ENCODE measurements around the gene MAPK6.
"Not testable (repeated sequence)": the region's sequence is repeated elsewhere in the genome, so short reads cannot be mapped to it uniquely, and the experiment has no call there.

The MAPK6 gene

GRCh38 chr15:52002351-52002750 lies 16.7 kb upstream of the MAPK6 start:
- TF ChIP-seq, protein P1, sequence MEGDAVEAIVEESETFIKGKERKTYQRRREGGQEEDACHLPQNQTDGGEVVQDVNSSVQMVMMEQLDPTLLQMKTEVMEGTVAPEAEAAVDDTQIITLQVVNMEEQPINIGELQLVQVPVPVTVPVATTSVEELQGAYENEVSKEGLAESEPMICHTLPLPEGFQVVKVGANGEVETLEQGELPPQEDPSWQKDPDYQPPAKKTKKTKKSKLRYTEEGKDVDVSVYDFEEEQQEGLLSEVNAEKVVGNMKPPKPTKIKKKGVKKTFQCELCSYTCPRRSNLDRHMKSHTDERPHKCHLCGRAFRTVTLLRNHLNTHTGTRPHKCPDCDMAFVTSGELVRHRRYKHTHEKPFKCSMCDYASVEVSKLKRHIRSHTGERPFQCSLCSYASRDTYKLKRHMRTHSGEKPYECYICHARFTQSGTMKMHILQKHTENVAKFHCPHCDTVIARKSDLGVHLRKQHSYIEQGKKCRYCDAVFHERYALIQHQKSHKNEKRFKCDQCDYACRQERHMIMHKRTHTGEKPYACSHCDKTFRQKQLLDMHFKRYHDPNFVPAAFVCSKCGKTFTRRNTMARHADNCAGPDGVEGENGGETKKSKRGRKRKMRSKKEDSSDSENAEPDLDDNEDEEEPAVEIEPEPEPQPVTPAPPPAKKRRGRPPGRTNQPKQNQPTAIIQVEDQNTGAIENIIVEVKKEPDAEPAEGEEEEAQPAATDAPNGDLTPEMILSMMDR (IDR thresholded peaks at IDR 0.05; ENCODE audit: insufficient read depth, low read length, poor library complexity, severe bottlenecking), result no peak
- H3K4me3 ChIP-seq (replicated peaks; ENCODE audit: low read depth, low read length), result no peak overlapping the region
- no peaks in the 10 kb centered on the region for H3K36me3 ChIP-seq (ENCODE audit: control insufficient read depth, insufficient read depth, low read length)
- no peaks in the 10 kb centered on the region for H3K27me3 ChIP-seq (replicated peaks; ENCODE audit: control insufficient read depth, insufficient read depth, low read length)
- no peak for DNase-seq (ENCODE audit: extremely low read depth, insufficient read length)

DNA sequence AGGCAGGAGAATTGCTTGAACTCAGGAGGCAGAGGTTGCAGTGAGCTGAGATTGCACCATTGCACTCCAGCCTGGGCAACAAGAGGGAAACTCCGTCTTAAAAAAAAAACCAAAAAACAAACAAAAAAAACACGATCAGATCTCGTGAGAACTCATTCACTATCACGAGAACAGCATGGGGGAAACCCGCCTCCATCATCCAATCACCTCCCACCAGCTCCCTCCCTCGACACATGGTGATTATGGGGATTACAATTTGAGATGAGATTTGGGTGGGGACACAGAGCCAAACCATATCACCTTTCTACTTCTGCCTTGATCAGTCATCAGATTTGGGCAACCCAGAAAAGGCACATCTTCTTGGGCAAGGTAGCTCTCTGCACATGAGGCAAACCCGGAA lies 15.9 kb upstream of the MAPK6 start:
- not testable (repeated sequence) for H3K4me3 ChIP-seq (replicated peaks; ENCODE audit: low read depth, low read length); H3K36me3 ChIP-seq (ENCODE audit: control insufficient read depth, insufficient read depth, low read length); H3K27me3 ChIP-seq (replicated peaks; ENCODE audit: control insufficient read depth, insufficient read depth, low read length); DNase-seq (ENCODE audit: extremely low read depth, insufficient read length)

DNA sequence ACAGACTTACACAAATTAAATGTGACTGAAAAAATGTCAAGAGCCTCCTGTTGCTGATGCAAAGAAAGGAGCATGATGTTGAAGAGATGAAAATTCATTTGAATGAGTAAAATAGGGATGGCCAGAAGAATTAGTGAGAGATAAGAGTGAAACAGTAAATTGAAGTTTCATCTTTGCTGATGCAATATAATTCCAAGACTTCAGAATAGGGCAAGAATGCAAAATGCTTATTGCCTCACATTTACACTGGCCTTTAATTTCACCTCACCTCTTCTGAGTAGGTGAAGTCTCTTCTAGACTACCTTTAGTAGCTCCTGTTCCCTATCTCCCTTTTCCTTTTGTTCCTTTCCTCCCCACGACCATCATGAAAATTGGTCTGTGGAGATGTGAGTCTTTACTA lies 15.3 kb upstream of the MAPK6 start:
- TF ChIP-seq, protein P1 (IDR thresholded peaks at IDR 0.05; ENCODE audit: insufficient read depth, low read length, poor library complexity, severe bottlenecking), result no peak

GRCh38 chr15:52004806-52005205 lies 14.2 kb upstream of the MAPK6 start:
- Histone ChIP-seq H3K4me3 (replicated peaks; ENCODE audit: low read depth, low read length) (no peak overlapping the region), H3K36me3 (ENCODE audit: control insufficient read depth, insufficient read depth, low read length) (no peaks in the 10 kb centered on the region), H3K27me3 (replicated peaks; ENCODE audit: control insufficient read depth, insufficient read depth, low read length) (no peaks in the 10 kb centered on the region)
- TF ChIP-seq, protein P1 (IDR thresholded peaks at IDR 0.05; ENCODE audit: insufficient read depth, low read length, poor library complexity, severe bottlenecking), result no peak
- no peak for DNase-seq (ENCODE audit: extremely low read depth, insufficient read length)

More for the DNA sequence above, 15.3 kb upstream of the MAPK6 start:
- Histone ChIP-seq H3K4me3 (replicated peaks; ENCODE audit: low read depth, low read length) (no peak overlapping the region), H3K27me3 (replicated peaks; ENCODE audit: control insufficient read depth, insufficient read depth, low read length) (no peaks in the 10 kb centered on the region), H3K36me3 (ENCODE audit: control insufficient read depth, insufficient read depth, low read length) (no peaks in the 10 kb centered on the region)
- no peak for DNase-seq (ENCODE audit: extremely low read depth, insufficient read length)

GRCh38 chr15:52005748-52006701 lies 13.0 kb upstream of the MAPK6 start:
- peak overlapping the region; percentile 13; the same call in 1 of the 2 replicates for H3K4me3 ChIP-seq (replicated peaks; ENCODE audit: low read depth, low read length)
- DNase-seq (ENCODE audit: extremely low read depth, insufficient read length), result peak; percentile 74

More at GRCh38 chr15:52005748-52006701, 13.0 kb upstream of the MAPK6 start:
- Histone ChIP-seq H3K36me3 (ENCODE audit: control insufficient read depth, insufficient read depth, low read length) (no peaks in the 10 kb centered on the region), H3K27me3 (replicated peaks; ENCODE audit: control insufficient read depth, insufficient read depth, low read length) (no peaks in the 10 kb centered on the region)
- TF ChIP-seq, protein P1 (IDR thresholded peaks at IDR 0.05; ENCODE audit: insufficient read depth, low read length, poor library complexity, severe bottlenecking), result no peak

Measured in GM06990 (cell line).